Measurements from ENCODE around the gene SNAP25.

Gene SNAP25

GRCh38 chr20:10304471-10305046 lies 85.9 kb downstream of the SNAP25 start:
- DNase-seq (ENCODE audit: low read depth): no peak

GRCh38 chr20:10306440-10307358 lies 88.1 kb downstream of the SNAP25 start:
- no peak for DNase-seq (ENCODE audit: low read depth)

GRCh38 chr20:10307359-10307735 lies 88.7 kb downstream of the SNAP25 start:
- DNase-seq (ENCODE audit: low read depth): no peak

- no peak for DNase-seq (ENCODE audit: low read depth)
Measured at GRCh38 chr20:10308652-10309051, 90.0 kb downstream of the SNAP25 start.

DNA sequence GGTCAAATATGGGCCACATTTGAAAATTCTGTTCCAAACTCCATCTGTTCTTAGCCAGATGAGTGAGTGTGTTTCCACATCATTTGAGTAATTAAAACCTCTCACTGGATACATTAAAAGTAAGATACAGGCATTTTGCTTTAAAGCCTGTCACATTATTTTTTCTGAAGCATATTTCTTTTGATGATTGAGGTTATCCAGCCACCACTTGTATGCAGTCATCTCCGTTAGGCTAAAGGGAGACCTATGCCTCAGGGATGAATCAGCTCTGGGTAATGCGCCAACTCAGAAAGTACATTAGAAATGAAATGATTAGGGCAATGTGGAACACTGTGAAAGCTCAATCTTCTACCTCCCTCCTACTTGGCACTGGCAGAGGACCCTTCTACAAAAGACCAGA lies 90.7 kb downstream of the SNAP25 start:
- no peak for DNase-seq (ENCODE audit: low read depth)

DNA sequence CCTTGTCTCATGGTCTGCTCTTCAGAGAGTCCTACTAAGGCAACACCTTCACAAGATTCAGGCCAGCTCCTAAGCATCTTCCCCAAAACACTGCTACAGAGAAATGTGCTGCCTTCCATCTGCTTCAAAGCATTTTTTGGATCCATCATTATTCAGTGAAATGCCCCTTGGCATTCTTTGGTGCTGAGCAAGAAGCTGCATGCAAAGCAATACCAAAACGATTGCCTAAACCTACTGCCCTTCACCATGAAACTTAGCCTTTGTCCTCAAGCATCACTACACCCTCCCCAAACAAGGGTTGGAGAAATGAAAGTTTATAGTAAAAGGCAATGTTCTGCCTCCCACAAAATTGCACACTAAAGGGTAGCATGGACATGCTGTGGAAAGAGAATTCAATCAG lies 93.5 kb downstream of the SNAP25 start:
- DNase-seq (ENCODE audit: low read depth): no peak

- DNase-seq (ENCODE audit: low read depth): no peak
Measured at GRCh38 chr20:10313215-10313614, 94.6 kb downstream of the SNAP25 start.

- no peak for DNase-seq (ENCODE audit: low read depth)
Measured at GRCh38 chr20:10313701-10314100, 95.1 kb downstream of the SNAP25 start.

DNA sequence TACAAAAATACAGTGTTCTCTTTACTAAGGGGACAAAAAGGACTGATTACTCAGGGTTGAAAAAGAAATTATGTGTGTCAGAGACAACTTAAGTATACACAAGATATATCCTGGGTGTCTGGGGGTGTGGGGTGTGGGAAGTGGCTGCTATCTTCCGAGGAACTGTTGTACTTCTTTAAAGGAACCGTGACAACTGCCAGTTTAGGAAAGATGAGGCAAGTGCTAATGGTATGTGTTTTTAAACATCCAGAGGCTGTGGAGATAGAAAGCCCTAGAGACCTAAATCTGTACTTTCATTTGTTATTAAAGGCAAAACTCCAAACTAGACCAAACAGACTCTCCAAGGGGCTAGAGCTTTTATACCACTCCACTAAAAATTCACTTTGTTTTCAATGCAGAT lies 95.6 kb downstream of the SNAP25 start:
- DNase-seq (ENCODE audit: low read depth): no peak

GRCh38 chr20:10315138-10315537 lies 96.5 kb downstream of the SNAP25 start:
- no peak for DNase-seq (ENCODE audit: low read depth)

DNA sequence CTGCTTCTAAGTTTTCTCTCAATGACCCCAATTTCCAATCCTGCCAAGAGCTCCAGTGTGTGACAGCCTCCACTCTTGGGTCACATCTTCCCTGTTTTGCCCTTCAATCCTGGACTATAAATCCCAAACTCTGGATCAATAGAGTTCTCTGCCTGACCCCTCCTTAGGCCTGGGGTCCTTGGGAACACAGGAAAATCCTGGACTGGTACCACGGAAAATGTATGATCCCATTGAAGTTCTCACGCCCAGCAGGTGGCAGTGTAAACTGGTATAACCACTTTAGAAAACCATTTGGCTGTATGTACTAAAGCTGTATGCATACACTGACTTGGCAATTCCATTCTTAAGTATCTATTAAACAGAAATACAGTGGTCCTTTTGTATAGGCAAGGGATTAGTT lies 98.0 kb downstream of the SNAP25 start:
- DNase-seq (ENCODE audit: low read depth): no peak

DNA sequence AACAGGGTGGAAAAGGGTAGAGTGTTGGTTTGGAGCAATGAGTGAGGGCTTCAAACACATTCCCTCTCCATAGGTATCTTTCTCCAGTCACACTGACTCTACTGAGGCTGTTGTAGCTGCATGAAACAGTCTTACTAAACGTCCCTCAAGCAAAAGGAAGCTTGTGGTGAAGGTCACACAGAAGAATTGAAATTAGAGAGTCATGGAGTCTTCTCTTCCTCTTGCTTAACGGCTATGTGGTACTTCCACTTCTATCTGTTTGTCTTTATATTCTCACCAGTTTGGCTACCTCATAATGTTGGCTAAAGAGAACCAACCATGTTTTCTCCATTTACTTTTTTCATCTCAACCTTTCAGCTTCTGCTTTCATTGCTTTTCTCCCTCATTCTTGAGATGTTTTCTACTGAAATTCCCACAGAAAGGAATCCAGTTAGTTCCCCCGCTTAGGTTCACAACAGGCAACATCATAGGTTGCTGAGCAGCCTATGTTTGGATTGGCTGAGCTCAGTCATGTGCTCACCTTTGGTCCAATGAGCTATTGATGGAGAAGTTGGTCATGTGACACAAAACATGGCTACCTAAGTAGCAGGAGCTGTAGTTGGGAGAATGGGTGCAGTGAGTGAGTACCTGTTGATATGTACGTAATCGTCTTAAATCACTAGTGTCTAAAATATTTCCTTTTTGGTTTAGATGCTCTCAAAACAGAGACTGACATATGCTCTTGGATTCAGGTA lies 99.8 kb downstream of the SNAP25 start:
- no peak for DNase-seq (ENCODE audit: low read depth)

GRCh38 chr20:10319855-10320254 lies 101.2 kb downstream of the SNAP25 start:
- DNase-seq (ENCODE audit: low read depth): no peak

DNA sequence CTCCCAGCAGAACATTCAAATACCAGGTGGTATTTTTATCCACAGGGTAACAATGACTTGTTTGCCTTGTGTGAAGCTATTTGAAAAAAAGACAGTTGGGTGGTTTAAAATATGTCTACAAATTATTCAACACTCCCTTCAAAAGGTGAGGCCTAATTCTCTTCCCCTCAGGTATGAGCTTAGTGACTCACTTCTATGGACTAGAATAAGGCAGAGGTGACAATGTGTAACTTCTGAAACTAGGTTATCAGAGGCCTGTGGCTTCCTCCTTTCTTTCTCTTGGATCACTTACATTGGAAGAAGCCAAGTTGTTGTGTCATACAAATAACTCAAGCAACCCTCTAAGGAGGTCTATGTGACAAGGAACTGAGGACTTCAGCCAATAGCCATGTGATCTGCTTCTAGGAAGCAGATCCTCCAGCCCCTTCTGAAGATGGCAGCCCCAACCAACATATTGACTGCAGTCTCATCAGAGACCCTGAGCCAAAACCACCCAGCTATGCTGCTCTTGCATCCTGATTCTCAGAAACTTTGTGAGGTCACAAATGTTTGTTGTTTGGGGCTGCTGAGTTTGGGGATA lies 102.6 kb downstream of the SNAP25 start:
- DNase-seq (ENCODE audit: low read depth): no peak

GRCh38 chr20:10322073-10323012 lies 103.7 kb downstream of the SNAP25 start:
- DNase-seq (ENCODE audit: low read depth): no peak

DNA sequence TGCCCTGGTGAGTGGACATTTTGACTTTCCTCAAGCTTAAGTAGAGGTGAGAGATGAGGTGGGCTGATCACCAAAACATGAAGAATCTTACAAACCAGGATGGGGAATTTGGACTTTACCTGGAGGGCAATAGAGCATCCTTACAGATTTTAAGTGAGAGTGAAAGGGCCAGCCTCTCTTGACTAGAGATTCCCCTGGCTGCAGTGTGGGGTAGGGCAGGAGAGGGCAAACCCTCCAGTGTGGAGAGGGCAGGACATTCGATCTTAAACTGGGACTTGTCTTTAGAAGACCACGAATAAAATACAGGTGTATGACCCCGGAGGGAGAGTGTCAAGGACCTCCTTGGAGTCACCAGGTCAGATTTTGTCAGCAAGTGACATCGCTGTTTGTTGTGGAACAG lies 105.1 kb downstream of the SNAP25 start:
- DNase-seq (ENCODE audit: low read depth): no peak

GRCh38 chr20:10324198-10324847 lies 105.7 kb downstream of the SNAP25 start:
- DNase-seq (ENCODE audit: low read depth): no peak

DNA sequence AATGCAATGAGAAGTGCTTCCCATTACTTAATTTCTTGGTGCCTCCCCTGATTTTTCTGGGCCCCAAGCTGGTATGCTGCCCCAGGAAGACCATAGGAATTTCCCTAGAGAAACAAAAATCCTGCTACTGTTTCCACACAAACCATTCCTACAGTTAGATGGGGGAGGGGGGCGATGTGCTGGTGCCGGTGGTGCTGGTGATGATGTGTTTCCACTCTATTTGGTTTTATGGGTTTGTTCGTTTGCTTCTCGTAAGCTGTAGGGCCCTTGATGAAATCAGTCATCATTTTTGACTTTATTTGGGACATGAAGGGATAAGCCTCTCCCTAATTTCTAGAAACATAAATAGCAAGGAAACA lies 110.2 kb downstream of the SNAP25 start:
- no peak for DNase-seq (ENCODE audit: low read depth)

GRCh38 chr20:10329387-10330005 lies 110.9 kb downstream of the SNAP25 start:
- no peak for DNase-seq (ENCODE audit: low read depth)

DNA sequence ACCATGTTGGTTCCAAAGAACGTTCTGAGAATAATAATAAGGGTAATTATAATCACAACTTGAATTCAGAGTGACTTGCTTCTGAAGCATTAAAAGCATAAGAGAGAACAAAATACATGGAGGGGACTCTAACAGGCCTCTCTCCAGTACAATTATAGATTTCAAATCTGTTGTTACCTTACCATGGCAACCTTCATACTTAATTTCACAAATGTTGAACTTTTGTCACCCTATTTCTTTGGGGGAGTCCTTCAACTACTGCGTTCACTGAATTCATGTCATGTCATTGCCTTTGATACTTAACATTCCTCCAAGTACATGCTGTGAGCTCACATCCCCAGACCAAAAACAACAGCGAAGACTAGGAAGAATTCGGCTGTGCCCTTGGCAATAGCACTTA lies 111.4 kb downstream of the SNAP25 start:
- DNase-seq (ENCODE audit: low read depth): no peak

Measured in stimulated activated CD8-positive, alpha-beta memory T cell treated with anti-CD3 and anti-CD28 coated beads, Interleukin-7, amount 100 ng/mL, for 24 hours (primary cell).